Measurements from ENCODE around the gene CNDP2.

GRCh38 chr18:74562131-74562730, 66.1 kb downstream of the CNDP2 start:
- no peak for TF ChIP-seq YY1 (IDR thresholded peaks at IDR 0.05; ENCODE audit: insufficient read depth, insufficient read length)
- TF ChIP-seq ZNF274 (IDR thresholded peaks at IDR 0.05; ENCODE audit: low read depth, low read length) = no peak
- TF ChIP-seq SUZ12 (IDR thresholded peaks at IDR 0.05; ENCODE audit: extremely low read depth, insufficient read depth, insufficient read length) = no peak
